Measurements from ENCODE around the gene HLA-E. TPM values are rescaled to one million over a fixed set of nuclear protein-coding genes. Genes with fewer than 3 reads are reported as not detected.
A peak's percentile ranks its signal among the peaks of the same experiment; 100 is the strongest.
"Not testable (repeated sequence)": the region's sequence is repeated elsewhere in the genome, so short reads cannot be mapped to it uniquely, and the experiment has no call there.

The HLA-E gene
- total and polyA plus RNA-seq, 5 donors from 2014 or later = 1,662 to 2,677 (median 2,442) TPM

GRCh38 chr6:30463651-30464618 is 25.4 kb upstream of the HLA-E start:
- Mint-ChIP-seq H3K27ac (no peak overlapping the region), H3K4me3 (peak overlapping the region; percentile 8 to 78 (median 70)), H3K27me3 (peaks cover 98% of the 10 kb centered on the region), H3K9me3 (peaks cover 0 to 8% (median 2%) of the 10 kb centered on the region in 7 donors), H3K4me1 (peaks cover 21 to 51% (median 33%) of the 10 kb centered on the region in 4 donors), H3K36me3 (no peaks in the 10 kb centered on the region)
- Histone ChIP-seq H3K27ac (ENCODE audit: insufficient read depth, low read length, poor library complexity, severe bottlenecking) (no peak overlapping the region), H3K9me3 (ENCODE audit: control insufficient read depth in 2 of 2, low read length in 2 of 2) (peaks cover 11 to 20% of the 10 kb centered on the region in 2 experiments), H3K4me1 (ENCODE audit: control insufficient read depth, insufficient read depth, low read length, poor library complexity, severe bottlenecking) (peaks cover 54% of the 10 kb centered on the region), H3K36me3 (ENCODE audit: control insufficient read depth, insufficient read depth, low read length) (no peaks in the 10 kb centered on the region), H3K4me3 (ENCODE audit: low read depth, low read length) (peak overlapping the region; percentile 80), H3K27me3 (ENCODE audit: control insufficient read depth, insufficient read depth, low read length) (peaks cover 77% of the 10 kb centered on the region)
- peak; percentile 46 to 57 for ATAC-seq (ENCODE audit: low read depth in 2 of 2)
- DNase-seq = peak; percentile 64 to 85 (median 64)

GRCh38 chr6:30465595-30466306 is 23.6 kb upstream of the HLA-E start:
- Mint-ChIP-seq H3K4me1 (peaks cover 21 to 51% (median 33%) of the 10 kb centered on the region in 4 donors), H3K36me3 (no peaks in the 10 kb centered on the region), H3K4me3 (peak overlapping the region in 3 of 4 donors; percentile 69 to 71 (median 70)), H3K9me3 (peaks cover 0 to 3% (median 0%) of the 10 kb centered on the region in 7 donors), H3K27ac (no peak overlapping the region), H3K27me3 (peaks cover 98% of the 10 kb centered on the region)
- no peak for ATAC-seq (ENCODE audit: low read depth in 2 of 2)
- Histone ChIP-seq H3K4me1 (ENCODE audit: control insufficient read depth, insufficient read depth, low read length, poor library complexity, severe bottlenecking) (peaks cover 54% of the 10 kb centered on the region), H3K27ac (ENCODE audit: insufficient read depth, low read length, poor library complexity, severe bottlenecking) (no peak overlapping the region), H3K36me3 (ENCODE audit: control insufficient read depth, insufficient read depth, low read length) (no peaks in the 10 kb centered on the region), H3K9me3 (ENCODE audit: control insufficient read depth in 2 of 2, low read length in 2 of 2) (peaks cover 0 to 2% of the 10 kb centered on the region in 2 experiments), H3K4me3 (ENCODE audit: low read depth, low read length) (no peak overlapping the region), H3K27me3 (ENCODE audit: control insufficient read depth, insufficient read depth, low read length) (peaks cover 77% of the 10 kb centered on the region)
- no peak for DNase-seq

GRCh38 chr6:30470968-30471367 is 18.3 kb upstream of the HLA-E start:
- H3K36me3 ChIP-seq (ENCODE audit: control insufficient read depth, insufficient read depth, low read length) = no peaks in the 10 kb centered on the region
- H3K4me3 Mint-ChIP-seq = no peak overlapping the region
- H3K27ac Mint-ChIP-seq = no peak overlapping the region
- H3K27me3 Mint-ChIP-seq = peaks cover 70% of the 10 kb centered on the region
- no peak for DNase-seq
- peaks cover 4 to 11% (median 9%) of the 10 kb centered on the region in 4 donors for H3K4me1 Mint-ChIP-seq
- no peaks in the 10 kb centered on the region for H3K36me3 Mint-ChIP-seq
- H3K9me3 ChIP-seq (ENCODE audit: control insufficient read depth in 2 of 2, low read length in 2 of 2) = no peaks in the 10 kb centered on the region
- peaks cover 0 to 4% (median 0%) of the 10 kb centered on the region in 7 donors for H3K9me3 Mint-ChIP-seq
- H3K4me1 ChIP-seq (ENCODE audit: control insufficient read depth, insufficient read depth, low read length, poor library complexity, severe bottlenecking) = peaks cover 16% of the 10 kb centered on the region
- no peak for ATAC-seq (ENCODE audit: low read depth in 2 of 2)
- no peak overlapping the region for H3K27ac ChIP-seq (ENCODE audit: insufficient read depth, low read length, poor library complexity, severe bottlenecking)
- H3K27me3 ChIP-seq (ENCODE audit: control insufficient read depth, insufficient read depth, low read length) = peaks cover 50% of the 10 kb centered on the region
- no peak overlapping the region for H3K4me3 ChIP-seq (ENCODE audit: low read depth, low read length)

GRCh38 chr6:30475116-30475515 is 14.2 kb upstream of the HLA-E start:
- not testable (repeated sequence) for H3K36me3 ChIP-seq (ENCODE audit: control insufficient read depth, insufficient read depth, low read length); H3K27ac ChIP-seq (ENCODE audit: insufficient read depth, low read length, poor library complexity, severe bottlenecking); H3K4me3 ChIP-seq (ENCODE audit: low read depth, low read length); H3K4me1 Mint-ChIP-seq; H3K27ac Mint-ChIP-seq; H3K9me3 Mint-ChIP-seq; ATAC-seq (ENCODE audit: low read depth in 2 of 2); H3K4me1 ChIP-seq (ENCODE audit: control insufficient read depth, insufficient read depth, low read length, poor library complexity, severe bottlenecking); H3K36me3 Mint-ChIP-seq; DNase-seq; H3K9me3 ChIP-seq (ENCODE audit: control insufficient read depth in 2 of 2, low read length in 2 of 2); H3K4me3 Mint-ChIP-seq
- peaks cover 72% of the 10 kb centered on the region for H3K27me3 Mint-ChIP-seq
- peaks cover 41% of the 10 kb centered on the region for H3K27me3 ChIP-seq (ENCODE audit: control insufficient read depth, insufficient read depth, low read length)

- H3K27ac Mint-ChIP-seq = peak overlapping the region in 1 of 3 donors; percentile 51
- DNase-seq (peak; percentile 35 to 55 (median 54)), ATAC-seq (ENCODE audit: low read depth in 2 of 2) (peak; percentile 36 to 43)
- peaks cover 0 to 3% (median 0%) of the 10 kb centered on the region in 7 donors for H3K9me3 Mint-ChIP-seq
- no peak overlapping the region for H3K4me3 ChIP-seq (ENCODE audit: low read depth, low read length)
- peak overlapping the region in 3 of 4 donors; percentile 8 to 44 (median 32) for H3K4me3 Mint-ChIP-seq
- H3K27me3 Mint-ChIP-seq = peaks cover 75% of the 10 kb centered on the region
- no peaks in the 10 kb centered on the region for H3K36me3 Mint-ChIP-seq
- H3K4me1 ChIP-seq (ENCODE audit: control insufficient read depth, insufficient read depth, low read length, poor library complexity, severe bottlenecking) = peaks cover 22% of the 10 kb centered on the region
- peaks cover 6 to 30% (median 13%) of the 10 kb centered on the region in 4 donors for H3K4me1 Mint-ChIP-seq
- H3K9me3 ChIP-seq (ENCODE audit: control insufficient read depth in 2 of 2, low read length in 2 of 2) = no peaks in the 10 kb centered on the region
- no peaks in the 10 kb centered on the region for H3K36me3 ChIP-seq (ENCODE audit: control insufficient read depth, insufficient read depth, low read length)
- H3K27me3 ChIP-seq (ENCODE audit: control insufficient read depth, insufficient read depth, low read length) = peaks cover 35% of the 10 kb centered on the region
- no peak overlapping the region for H3K27ac ChIP-seq (ENCODE audit: insufficient read depth, low read length, poor library complexity, severe bottlenecking)
These were observed 8.7 kb upstream of the HLA-E start for GRCh38 chr6:30480536-30481156.

GRCh38 chr6:30481211-30481964 is 7.9 kb upstream of the HLA-E start:
- Mint-ChIP-seq H3K9me3 (peaks cover 0 to 3% (median 0%) of the 10 kb centered on the region in 7 donors), H3K4me1 (peaks cover 10 to 30% (median 17%) of the 10 kb centered on the region in 4 donors), H3K4me3 (peak overlapping the region in 2 of 4 donors; percentile 8 to 32), H3K27me3 (peaks cover 69% of the 10 kb centered on the region), H3K36me3 (no peaks in the 10 kb centered on the region), H3K27ac (no peak overlapping the region)
- peaks cover 33% of the 10 kb centered on the region for H3K27me3 ChIP-seq (ENCODE audit: control insufficient read depth, insufficient read depth, low read length)
- H3K27ac ChIP-seq (ENCODE audit: insufficient read depth, low read length, poor library complexity, severe bottlenecking) = no peak overlapping the region
- H3K36me3 ChIP-seq (ENCODE audit: control insufficient read depth, insufficient read depth, low read length) = no peaks in the 10 kb centered on the region
- DNase-seq (no peak), ATAC-seq (ENCODE audit: low read depth in 2 of 2) (no peak)
- H3K9me3 ChIP-seq (ENCODE audit: control insufficient read depth in 2 of 2, low read length in 2 of 2) = no peaks in the 10 kb centered on the region
- H3K4me3 ChIP-seq (ENCODE audit: low read depth, low read length) = no peak overlapping the region
- H3K4me1 ChIP-seq (ENCODE audit: control insufficient read depth, insufficient read depth, low read length, poor library complexity, severe bottlenecking) = peaks cover 22% of the 10 kb centered on the region

Data from CD4-positive, CD25-positive, alpha-beta regulatory T cell (primary cell).